RWPE1 (cell line): ENCODE measurements around the gene GAREM1.

ENCODE experiments used
- CTCF ChIA-PET: fragments of 350-600 bp; sonication (Branson Sonifier 250); formaldehyde crosslinking; extraction: SDS; loops from one replicate; lab custom pipeline; 2021; lab: Yijun Ruan, JAX
- POLR2A ChIA-PET: fragments of 400-600 bp; formaldehyde crosslinking; extraction: SDS; loops from one replicate; lab custom pipeline; 2020; ENCODE audit warnings: antibody characterized with exemption; ENCODE audit not compliant: low non-redundant PET; lab: Yijun Ruan, JAX
- DNase-seq: peaks from one replicate; pipeline ENCODE4 v3.0.0; 2012; ENCODE audit warnings: low spot score
- H3K27ac ChIP-seq: fragments of 450-650 bp; 2 replicates; pipeline ENCODE4 v1.5.1; 2017
- CTCF ChIP-seq: fragments of 450-650 bp; conservative IDR thresholded peaks from 2 replicates; pipeline ENCODE4 v1.5.1; 2017; ENCODE audit warnings: low read depth, mild to moderate bottlenecking

GAREM1 gene

GRCh38 chr18:32472841-32473240 is 2.2 kb upstream of the GAREM1 start:
- no peak for TF ChIP-seq CTCF
- POLR2A ChIA-PET, result no interaction called here

DNA sequence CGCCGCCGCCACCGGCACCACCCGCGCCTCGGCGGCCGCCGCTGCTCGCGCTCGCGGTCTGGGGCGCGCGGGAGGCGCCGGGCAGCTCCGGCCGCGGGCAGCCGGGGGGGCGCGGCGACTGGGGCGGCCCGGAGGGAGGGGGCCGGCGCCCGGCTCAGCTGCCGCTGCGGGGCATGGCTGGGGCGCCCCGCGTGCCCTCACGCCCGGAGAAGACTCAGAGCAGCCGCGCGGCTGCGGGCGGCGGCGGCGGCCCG is 295 bp downstream of the GAREM1 start:
- no peak for TF ChIP-seq CTCF
- ChIA-PET CTCF (interaction anchor here (0.5 to 2.3 kb wide), 10 partner anchors 21 to 544 kb away, joined by 3 to 11 read pairs (median 4); no protein-coding TSS in a partner anchor), POLR2A (no interaction called here)
- H3K27ac ChIP-seq, result peak overlapping the region; percentile 89
- DNase-seq, result no peak

More at GRCh38 chr18:32472841-32473240, 2.2 kb upstream of the GAREM1 start:
- no peak for DNase-seq
- H3K27ac ChIP-seq, result no peak overlapping the region
- CTCF ChIA-PET, result interaction anchor here (0.6 kb wide), 1 partner anchor 315 kb away, joined by 5 read pairs; no protein-coding TSS in a partner anchor

DNA sequence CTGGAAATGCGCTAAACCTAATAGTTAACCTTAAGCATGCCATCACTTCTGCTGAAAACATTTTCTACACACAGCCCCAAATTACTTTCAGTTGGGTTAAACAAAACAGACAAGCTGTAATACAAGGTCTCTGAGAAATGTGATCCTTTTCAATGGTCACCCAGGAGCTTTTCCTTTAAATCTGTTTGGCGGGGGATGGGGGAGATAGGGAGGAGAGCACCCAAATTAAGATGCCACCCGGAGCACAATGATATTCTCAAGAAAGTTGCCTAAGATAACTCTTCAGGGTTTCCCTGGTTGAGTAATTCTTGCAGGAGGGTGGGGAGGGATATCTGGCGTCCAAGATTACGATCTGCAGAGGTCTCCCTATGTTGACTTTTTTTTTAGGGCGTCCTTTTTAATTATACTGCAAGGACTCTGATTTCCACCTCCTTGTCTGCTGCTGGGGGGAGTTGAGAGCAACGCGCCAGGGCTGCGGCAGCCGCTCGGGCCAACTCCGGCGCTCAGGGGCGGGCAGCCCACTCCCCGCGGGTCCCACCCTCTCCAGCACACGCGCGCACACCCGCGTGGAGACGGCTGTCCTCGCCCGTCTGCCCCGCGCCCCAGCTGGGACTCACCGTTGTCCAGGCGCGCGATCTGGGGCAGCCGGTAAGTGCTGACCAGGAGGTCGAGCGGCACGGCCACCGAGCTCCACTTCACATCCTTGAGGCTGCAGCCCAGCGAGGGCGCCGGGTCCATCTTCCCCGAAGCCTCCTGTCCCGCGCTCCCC is 807 bp downstream of the GAREM1 start:
- peak; percentile 14 for DNase-seq
- TF ChIP-seq CTCF, result no peak
- CTCF ChIA-PET, result interaction anchor here (0.5 to 2.3 kb wide), 5 partner anchors 97 to 321 kb away, joined by 4 to 11 read pairs (median 9); no protein-coding TSS in a partner anchor
- H3K27ac ChIP-seq, result peak overlapping the region; percentile 89
- POLR2A ChIA-PET, result no interaction called here

DNA sequence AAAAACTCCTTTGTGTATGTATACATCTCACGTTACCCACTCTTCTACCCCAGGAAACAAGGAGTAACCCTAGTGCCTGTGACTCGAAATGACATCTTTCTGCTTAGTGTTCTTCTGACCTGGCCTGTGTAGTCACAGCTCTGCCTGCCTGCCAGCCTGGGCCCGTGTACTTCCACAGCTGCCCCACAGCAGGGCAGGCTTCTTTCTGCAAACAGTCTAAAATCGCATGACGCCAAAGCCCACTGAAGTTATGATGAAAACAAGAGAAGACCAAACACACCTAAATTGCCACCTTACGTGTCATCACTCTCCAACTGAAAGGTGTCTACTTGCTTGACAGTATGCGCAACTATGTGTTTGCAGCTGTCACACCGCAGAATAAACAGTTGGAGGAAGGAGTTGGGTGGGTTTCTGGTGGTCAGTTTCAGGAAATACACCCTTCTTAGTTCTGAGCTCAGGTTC is 1.5 kb downstream of the GAREM1 start:
- POLR2A ChIA-PET, result no interaction called here
- TF ChIP-seq CTCF, result peak; percentile 32; the same call in 1 of the 2 replicates
- no peak for DNase-seq
- CTCF ChIA-PET, result interaction anchor here (0.5 to 2.3 kb wide), 3 partner anchors 180 to 225 kb away, joined by 3 to 11 read pairs (median 4); no protein-coding TSS in a partner anchor
- H3K27ac ChIP-seq, result no peak overlapping the region

- DNase-seq, result no peak
- no peak for TF ChIP-seq CTCF
- ChIA-PET CTCF (interaction anchor here (0.5 to 0.6 kb wide), 2 partner anchors 10 to 224 kb away, joined by 3 to 4 read pairs; no protein-coding TSS in a partner anchor), POLR2A (no interaction called here)
- no peak overlapping the region for H3K27ac ChIP-seq
Observed at GRCh38 chr18:32468147-32468845, 2.4 kb downstream of the GAREM1 start.

DNA sequence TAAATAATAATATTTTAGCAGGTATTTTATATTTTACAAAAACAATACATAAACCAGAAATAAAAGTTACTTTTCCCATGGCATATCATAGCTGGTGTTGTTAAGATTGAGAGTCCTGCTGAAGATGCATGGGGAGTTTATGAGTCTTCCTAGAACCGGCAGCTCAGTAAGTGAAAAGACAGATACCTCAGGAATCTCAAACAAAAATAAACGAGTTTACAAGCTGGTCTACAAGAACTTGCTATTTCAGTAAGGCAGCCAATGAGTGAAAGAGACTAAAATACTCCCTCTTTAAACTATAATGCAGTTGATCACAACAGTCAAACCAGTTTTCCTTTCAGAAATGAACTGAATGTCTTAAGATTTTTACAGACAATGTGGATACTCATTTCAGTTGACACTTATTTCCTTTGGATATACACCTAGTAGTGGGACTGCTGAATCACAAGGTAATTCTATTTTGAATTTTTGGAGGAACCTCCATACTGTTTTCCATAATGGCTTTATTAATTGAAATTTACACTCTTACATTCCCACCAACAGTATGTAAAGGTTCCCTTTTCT is 8.9 kb downstream of the GAREM1 start:
- no peak for TF ChIP-seq CTCF
- ChIA-PET POLR2A (no interaction called here), CTCF (no interaction called here)
- H3K27ac ChIP-seq, result no peak overlapping the region
- no peak for DNase-seq
